ENCODE data around the gene TM7SF3.
"Not testable (repeated sequence)": the region's sequence is repeated elsewhere in the genome, so short reads cannot be mapped to it uniquely, and the experiment has no call there.

Gene TM7SF3

DNA sequence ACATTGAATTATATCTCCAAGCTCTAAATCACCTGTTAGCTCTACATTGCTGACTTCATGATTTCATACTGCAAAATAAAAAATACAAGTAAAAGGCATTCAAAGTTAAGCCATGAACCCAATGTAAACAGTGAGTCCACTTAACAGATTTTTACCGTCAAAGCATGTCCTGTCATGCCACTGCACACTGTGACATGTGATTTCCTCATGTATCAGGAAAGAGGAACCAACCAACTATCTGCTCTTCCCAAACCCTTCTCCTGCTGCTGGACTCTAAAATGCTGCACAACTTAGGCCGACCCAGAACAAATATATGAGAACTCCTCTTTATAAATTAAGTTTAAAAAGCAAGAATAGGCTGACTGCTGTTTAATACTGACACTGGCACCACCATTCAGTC, 37.5 kb downstream of the TM7SF3 start:
- peak; percentile 26 to 45 for DNase-seq

DNA sequence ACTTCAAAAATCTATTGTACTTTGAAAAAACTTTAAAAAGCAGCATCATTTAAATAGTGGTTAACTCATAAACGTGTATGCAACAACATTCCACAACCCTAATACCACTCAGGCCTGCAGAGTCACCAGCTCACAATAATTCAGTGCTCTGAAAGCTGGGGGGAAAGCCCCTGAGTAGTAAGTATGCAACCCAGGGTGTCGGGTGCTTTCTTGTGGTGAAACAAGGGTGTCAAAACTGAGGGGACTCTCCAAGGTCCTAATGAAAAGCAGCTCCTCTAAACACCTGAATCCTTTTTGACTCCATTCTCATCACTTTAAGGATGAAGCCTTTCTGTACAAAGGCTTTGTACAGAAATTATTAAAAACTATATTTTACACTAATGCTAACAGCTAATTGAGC, 42.2 kb downstream of the TM7SF3 start:
- DNase-seq: no peak

DNA sequence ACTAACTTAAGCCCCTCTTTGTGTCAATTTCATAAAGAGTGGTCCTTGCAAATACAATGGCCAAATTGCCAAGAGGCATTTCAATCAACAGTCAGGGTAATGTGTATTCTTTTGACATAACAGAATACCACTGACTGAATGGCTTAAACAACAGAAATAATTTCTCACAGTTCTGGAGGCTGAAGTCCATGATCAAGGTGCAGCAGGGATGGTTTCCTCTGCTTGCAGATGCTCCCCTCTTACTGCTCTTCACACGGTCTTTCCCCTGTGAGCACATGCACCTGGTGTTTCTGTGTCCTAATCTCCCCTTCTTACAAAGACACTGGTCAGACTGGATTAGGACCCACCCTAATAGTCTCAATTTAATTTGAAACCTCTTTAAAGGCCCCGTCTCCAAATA, 44.0 kb downstream of the TM7SF3 start:
- no peak for DNase-seq

DNA sequence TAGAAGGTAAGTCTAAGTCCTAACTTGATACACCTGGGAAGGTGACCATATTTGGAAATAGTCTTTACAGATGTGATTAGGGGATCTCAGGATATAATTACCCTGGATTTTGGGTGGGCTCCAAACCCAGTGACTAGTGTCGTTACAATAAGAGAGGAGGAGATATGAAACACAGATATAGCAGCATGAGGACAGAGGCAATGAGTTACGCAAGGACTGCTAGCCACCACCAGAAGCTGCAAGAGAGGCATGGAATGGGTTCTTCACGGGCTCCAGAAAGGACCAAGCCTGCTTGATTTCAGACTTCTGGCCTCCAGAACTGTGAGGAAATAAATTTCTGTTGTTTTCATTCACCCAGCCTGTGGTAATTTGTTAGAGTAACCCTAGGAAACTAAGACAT, 47.3 kb downstream of the TM7SF3 start:
- no peak for DNase-seq

DNA sequence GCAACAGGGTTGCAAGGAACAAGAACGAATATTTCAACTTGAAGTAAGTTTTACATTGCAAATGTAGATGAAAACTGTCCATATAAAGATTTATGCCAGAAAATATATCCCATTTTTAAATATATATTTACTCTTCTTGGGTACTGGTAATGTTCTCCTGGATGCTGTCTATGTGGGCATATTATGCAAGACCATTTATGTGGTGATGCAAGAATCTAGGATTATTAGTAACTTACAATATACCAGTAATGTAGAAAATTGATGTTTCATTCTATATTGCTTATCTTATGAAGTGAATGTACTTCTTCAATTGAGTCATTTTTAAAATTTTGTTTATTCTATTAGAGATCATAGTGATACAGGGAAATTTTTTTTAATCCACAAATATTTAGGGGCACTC, 50.8 kb downstream of the TM7SF3 start:
- DNase-seq: peak in 1 of 2 donors; percentile 49

DNA sequence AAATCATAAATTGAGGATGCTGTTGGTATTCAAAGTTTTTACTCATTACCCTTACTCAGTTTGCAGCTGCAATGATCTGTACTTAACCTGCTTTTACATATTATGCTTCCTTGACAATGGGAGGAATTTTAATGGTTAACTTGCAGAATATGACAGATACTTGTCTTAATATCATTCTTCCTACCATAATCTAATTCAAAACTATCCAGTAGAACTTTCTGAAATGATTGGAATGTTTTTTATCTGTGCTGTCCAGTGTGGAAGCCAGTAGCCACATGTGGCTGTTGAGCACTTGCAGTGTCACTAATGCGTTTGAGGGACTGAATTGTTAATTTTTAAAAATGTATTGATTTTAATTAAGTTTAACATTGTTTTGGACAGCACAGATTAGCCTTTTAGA, 52.4 kb downstream of the TM7SF3 start:
- no peak for DNase-seq

DNA sequence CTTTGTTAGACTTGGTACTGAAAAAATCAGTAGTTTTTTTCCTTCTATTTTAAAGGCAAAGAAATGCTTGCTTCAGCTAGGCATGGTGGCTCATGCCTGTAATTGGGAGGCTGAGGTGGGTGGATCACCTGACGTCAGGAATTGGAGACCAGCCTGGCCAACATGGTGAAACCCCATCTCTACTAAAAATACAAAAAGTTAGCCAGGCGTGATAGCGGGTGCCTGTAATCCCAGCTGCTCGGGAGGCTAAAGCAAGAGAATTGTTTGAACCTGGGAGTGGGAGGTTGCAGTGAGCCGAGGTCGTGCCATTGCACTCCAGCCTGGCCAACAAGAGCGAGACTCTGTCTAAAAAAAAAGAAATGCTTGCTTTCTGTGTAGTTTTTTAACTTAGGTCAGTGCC, 52.8 kb downstream of the TM7SF3 start:
- not testable (repeated sequence) for DNase-seq

DNA sequence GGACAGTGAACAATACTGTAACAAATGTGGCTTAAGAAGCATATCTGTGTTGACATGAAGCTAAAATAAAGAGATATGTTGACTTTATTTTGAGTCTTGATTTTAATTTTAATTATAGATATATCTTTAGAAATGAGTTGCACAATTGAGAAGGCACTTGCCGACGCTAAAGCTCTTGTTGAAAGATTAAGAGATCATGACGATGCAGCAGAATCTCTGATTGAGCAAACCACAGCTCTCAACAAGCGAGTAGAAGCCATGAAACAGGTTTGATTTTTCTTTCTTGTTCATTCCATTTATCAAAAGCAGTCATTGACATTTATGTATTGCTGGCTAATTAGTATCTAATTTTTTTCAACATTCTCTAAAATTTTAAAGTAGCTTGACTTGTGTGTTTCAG, 60.2 kb downstream of the TM7SF3 start:
- DNase-seq: peak; percentile 55 to 60

DNA sequence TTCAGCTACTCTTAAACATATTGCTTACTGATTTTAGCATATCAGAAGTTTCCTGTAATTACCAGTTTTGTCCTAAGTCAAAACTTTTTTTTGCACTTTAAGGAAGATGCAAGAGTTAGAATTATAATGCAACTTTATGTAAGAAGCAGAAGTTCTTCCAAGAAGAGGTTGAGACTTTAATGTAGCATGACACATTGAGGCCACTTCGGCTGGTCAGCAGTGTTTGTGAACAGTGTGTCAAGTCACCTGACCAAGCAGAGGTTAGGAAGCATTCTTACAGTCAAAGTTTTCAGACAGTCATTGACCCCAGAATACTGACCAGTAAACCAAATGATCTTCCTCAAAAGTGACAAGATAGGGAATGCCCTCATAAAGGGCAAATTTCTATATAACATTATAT, 60.7 kb downstream of the TM7SF3 start:
- peak; percentile 88 to 94 for DNase-seq

DNA sequence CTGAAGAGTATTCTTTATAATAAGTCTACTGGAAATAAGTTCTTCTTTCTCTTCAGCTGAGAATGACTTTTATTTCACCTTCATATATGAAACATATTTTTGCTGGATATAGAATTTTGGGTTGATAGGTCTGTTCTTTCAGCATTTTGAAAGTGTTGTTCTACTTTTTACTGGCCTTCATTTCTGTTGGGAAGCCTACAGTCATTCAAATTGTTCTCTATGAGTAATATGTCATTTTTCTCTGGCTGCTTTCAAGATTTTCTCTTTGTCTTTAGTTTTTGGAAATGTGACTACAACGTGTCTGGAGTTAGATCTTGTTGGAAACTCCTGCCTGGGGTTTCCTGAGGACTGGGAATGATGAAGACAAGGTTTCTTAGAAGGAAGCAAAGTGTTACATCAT, 65.9 kb downstream of the TM7SF3 start:
- peak in 1 of 2 donors; percentile 34 for DNase-seq

DNA sequence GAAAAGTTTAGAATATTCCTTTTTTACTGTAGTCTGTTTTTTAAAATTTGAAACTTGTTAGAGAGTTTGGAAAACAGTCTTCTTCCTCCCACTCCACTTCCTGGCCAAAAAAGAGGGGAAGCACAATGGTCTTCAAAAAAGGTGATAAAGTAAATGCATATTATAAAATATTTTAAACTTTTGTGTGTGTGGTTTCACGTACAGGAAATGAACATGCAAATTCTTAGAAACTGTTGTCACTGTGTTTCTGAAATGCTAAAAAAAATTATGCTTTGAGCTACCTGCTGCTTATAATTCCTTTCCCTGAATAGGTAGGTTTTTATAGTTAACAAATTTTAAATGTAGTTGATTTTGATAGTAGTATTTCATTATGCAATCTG, 73.0 kb downstream of the TM7SF3 start:
- DNase-seq: no peak

DNA sequence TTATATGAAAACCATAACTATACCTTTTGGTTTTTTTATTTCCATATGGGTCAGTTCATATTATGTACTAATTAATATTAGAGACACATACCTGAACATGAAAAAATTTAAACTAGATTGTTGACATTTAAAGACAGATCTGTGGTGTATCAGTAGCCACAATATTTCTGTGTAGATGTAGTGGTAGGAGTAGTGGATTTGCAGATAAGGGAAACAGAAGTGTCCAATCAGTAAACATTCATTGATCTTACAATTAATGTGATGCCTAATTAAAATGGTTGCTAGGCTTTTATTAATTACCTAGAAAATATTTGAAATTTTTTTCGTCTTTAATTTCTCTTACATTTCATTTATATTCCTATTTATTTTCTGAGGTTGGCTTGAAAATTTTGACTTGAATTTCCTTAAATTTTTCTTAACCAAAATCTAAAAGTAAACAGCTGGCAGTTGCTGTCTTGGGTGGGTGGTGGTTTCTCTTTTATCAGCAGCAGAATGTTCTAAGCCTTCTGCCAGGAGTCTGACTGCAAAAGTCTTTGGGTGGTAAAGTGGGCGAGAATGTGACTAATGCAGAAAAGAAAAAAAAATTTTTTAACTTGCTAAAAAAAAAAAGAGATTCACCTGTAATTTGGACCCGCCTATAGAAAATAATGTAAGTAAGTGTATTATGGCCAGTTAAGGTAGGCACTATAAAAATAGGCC, 73.5 kb downstream of the TM7SF3 start:
- DNase-seq: peak in 1 of 2 donors; percentile 55

DNA sequence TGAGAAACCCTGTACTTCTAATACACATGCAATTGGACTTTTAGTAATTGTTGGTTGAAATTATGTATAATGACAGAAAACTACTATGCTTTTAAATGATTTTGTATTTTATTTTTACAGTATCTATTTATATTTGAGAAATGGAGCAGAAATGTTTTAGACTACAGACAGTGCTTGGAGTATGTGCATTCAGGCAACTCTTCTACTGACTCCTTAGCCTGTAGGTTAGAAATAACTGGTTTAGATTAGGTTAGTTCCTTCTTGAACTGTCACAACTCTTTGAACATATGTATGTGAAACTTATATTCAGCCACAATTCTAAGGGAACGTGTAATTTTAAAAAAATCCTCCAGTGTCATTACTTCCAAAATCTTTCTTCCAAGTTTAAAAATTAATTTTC, 74.2 kb downstream of the TM7SF3 start:
- no peak for DNase-seq

DNA sequence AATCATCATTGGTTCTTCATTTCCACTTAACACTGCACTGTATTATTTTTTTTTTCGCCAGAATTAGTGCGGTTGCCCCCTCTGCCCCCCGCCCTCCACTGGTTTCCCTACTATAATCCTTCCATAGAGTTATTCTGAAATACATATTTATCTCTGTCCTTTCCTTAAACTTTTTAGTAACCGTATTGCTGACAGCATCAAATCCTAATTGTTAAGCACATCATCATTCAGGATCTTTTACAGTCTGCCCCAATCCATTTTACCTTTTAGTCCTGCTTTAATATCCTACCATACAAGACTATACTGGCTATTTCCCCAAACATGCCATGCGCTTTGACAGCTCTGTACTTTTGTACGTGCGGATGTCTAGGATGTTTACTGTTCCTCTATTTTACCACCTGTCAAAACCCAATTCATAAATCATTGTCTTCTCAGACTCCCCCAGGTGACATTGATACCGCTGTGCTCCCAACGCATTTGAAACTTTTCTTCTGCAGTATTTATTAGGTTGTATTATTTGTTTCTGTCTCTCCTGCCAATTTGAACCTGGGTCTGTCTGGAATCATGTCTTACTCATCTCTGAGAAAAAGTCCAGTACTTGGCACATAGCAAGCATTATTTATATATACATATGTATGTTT, 74.9 kb downstream of the TM7SF3 start:
- no peak for DNase-seq

DNA sequence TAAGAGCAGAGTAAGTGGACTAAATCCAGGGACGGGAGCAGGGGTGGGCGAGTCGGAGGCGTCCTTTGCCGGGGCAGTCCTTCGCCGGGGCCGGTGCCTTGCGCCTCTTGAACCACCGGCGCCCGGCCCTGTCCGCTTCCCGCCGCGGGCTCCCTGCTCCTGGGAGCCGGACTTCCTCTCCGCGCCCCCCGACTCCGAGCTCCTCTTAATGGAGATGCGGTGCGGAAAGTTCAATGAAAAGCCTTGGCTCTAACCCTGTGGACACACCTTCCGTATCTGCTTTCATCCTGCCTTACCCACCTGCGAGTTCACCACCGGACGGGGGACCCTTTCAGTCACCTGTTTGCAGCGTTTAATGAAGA, 75.5 kb downstream of the TM7SF3 start:
- DNase-seq: peak in 1 of 2 donors; percentile 30

DNA sequence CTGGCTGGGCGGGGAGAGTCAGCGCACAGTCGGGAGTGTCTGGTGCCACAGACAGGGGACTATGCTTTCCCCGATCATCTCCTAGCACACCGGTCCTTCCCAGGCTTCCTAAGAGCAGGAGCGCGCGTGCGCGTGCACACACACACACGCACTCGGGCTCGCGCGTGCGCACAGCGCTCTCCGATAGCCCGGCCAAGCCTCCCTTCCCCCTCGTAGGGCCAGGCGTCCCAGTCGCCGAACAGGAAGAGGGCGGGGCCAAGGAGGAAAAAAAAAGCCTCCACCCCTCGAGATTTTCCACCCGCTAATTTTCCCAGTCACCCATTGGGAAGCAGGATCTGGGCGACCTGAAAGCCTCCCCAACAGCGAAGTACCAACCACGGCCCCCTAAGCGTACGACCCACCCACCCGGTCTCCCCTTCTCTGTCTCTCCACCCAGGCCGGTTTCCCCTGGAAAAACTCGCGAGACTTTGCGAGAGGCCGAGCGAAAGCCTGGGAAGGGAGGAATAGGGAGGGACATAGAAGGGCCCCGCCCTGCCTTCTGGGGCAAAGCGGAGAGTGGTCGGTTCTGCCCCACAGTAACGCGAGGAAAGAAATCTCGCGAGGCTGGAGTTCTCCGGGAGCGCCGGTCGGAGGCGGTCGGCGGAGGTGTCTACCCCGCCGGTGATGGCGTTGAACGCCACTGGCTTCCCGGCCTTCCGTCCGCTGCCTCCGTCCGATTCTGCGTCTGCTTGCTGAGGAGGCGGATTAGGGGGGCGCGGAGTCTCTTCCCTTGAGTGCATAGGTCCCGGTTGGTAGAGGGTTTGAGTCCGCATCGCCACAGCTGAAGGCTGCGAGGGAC, 76.1 kb downstream of the TM7SF3 start, which contains the start of the genes FGFR1OP2 and INTS13:
FGFR1OP2 (plus strand) TSS at position 608 of the 838 bp plus-strand sequence. CDS start 15,689 bp downstream, outside the sequence.
INTS13 (minus strand) TSS at position 119 of the 838 bp plus-strand sequence. CDS start 1,178 bp downstream, outside the sequence.
- DNase-seq: peak; percentile 97 to 99

DNA sequence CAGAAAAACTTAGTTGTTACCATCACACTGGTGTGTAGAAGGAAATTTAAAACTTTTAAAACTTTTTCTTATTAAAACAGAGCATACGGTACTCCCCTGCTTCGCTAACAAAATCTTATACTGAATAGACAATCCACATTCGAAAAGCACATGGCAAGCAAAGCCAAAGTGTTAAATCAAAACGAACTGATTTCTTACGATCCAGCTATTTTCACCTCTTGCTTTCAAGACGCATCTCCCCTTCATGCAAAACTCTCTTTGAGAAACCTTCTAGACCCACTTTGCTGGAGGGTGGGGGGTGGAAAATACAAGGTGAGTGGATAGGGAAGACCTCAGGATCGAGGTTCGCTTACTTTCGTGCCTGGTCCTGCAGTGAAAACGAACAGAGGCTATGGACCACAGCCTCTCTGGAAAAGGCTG, 76.7 kb downstream of the TM7SF3 start:
- no peak for DNase-seq

DNA sequence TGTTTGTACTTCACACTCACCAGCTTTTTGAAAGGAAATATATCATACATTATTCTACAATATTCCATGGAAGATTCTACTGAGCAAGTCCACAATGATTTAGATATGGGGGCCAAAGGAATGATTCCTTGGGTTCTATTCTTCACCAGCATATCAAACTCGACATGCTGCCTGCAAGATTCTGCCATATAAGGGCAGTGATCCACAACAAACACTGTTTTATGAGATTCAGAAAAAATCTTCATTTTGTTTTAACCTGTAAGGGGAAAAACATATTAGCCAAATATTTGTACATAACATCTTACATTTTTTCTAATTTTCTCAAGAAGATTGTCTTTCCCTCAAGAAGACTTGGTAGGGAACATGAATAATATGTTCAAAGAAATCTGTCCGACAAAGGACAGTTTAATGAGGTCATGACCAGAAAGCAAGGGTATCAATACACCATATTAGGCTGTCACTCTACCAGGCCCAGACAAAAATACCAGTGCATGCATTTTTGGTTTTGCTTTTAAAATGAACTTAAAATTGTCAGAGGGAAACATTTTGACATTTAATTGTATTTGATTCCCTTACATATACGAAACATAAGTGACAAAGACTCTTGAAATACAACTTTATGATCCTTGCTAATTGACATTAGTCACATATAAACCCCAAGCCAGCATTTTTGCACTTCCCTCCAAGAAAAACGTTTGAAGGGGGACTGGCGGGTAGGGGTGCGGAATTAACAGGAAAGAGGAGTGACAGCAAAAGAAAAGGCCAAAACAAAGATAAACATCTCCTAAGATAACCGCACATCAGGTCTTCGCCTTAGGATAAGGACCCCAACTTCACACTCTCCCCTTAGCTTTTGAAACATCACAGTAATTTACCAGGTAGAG, 77.4 kb downstream of the TM7SF3 start:
- DNase-seq: peak in 1 of 2 donors; percentile 29

DNA sequence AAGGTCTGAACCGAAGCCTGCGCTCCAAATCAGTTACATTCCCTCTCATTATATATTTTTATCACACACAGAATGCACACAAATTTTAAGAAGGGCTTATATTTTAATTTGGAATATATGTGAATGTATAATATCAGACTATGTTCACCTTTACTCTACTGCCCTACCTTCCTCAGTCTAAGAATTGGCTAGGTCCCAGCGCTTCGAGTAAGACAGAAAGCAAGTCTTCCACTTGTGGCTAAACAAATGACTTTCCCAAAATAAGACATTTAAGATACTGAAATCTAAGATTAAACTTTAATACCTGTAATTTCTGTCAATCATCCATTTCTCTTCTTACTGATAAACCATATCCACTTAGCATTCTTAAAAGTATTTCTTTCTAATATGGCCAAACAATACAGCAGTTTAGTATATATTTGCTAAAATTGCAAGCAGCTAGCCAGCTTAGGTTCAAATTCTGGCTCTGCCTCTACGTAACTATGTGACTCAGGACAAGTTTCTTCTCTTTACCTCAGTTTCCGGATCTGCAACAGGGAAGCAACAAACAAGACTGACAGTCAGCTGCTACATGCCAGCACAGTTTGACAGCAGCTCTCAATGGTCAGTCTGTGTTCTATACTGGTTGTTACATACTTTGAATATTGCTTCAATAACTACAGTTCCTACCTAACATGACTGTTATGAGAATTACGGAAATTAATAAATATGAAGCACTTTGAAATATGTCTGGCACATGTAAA, 78.4 kb downstream of the TM7SF3 start:
- no peak for DNase-seq

DNA sequence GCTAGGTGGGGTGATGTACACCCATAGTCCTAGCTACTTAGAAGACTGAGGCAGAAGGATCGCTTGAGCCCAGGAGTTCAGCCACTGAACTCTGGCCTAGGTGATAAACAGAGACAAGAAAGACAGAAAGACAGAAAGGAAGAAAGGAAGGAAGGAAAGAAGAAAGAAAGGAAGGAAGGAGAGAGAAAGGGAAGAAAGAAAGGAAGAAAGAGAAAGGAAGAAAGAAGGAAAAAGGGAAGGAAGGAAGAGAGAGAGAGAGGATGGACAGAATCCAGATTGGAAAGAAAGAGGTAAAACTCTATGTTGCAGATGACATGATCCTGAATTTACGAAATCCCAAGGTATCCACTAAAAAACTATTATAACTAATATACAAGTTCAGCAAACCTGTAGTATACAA, 84.6 kb downstream of the TM7SF3 start:
- no peak for DNase-seq

DNA sequence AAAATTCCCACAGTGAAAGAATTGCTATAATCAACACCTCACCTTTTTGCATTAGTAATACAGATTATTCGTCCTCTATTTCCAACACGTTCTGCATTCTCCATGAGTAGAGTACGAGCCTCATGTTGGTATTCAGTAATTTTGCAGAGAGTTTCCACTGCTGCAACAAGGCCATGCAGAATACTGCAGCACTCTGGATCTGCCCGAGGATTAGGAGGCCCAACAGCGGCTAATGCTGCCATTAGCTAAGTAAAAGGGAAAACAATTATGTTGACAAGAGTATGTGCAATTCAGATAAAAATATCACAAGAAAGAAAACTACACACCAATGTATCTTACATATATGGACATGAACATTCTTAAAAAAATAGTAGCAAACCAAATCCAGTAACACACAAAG, 85.5 kb downstream of the TM7SF3 start:
- DNase-seq: no peak
